DOHH2 (cell line): ENCODE results near the gene C3orf22.

Source experiments
- EZH2phosphoT487 ChIP-seq: fragments of 200-600 bp; sonication (generic); IDR thresholded peaks from 2 replicates; pipeline ENCODE4 v1.6.1; 2017; ENCODE audit warnings: borderline replicate concordance, mild to moderate bottlenecking, antibody characterized with exemption, low read length, moderate library complexity, mixed read lengths
- TF ChIP-seq, protein P1 (sequence below): fragments of 200-600 bp; sonication (generic); IDR thresholded peaks from one replicate; pipeline ENCODE4 v1.5.1; 2014; ENCODE audit warnings: antibody characterized with exemption, mild to moderate bottlenecking, low read depth, low read length; ENCODE audit not compliant: poor library complexity, severe bottlenecking

DNA sequence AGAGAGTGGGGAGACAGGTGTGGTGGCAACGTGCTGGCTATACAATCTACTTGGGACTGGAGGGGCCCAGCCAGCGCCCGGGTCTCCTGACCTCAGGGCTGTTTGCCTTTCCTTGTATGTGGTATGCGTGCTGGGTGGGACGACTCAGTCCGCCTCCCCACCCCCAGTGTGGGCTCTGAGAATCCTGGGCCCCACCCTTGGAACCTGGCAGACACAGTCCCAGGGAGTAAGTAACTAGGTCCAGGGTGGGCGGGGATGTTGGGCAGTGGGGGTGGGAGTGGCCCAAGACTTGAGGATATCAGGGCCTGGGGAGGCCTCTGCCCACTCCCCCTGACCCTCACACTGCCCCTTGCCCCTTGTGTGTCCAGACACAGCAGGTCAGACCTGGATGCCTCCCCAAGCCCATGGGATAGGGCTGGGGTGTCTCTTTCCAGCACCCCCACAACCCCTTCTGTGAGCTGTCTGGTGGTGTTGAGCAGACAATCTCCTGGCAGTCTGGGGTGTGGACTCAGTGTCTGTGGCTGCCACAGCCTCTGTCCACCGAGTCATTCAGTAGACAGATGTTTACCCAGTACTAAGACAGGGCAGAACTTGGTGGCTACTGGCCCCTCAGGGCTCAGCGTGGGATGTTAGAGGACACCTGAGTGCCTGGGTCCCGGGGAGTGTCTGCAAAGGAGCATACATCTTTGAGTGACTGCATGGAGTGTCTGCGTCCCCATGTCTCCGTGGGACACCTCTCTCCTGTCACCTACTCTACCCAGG, 33.5 kb downstream of the C3orf22 start:
- TF ChIP-seq, protein P1, sequence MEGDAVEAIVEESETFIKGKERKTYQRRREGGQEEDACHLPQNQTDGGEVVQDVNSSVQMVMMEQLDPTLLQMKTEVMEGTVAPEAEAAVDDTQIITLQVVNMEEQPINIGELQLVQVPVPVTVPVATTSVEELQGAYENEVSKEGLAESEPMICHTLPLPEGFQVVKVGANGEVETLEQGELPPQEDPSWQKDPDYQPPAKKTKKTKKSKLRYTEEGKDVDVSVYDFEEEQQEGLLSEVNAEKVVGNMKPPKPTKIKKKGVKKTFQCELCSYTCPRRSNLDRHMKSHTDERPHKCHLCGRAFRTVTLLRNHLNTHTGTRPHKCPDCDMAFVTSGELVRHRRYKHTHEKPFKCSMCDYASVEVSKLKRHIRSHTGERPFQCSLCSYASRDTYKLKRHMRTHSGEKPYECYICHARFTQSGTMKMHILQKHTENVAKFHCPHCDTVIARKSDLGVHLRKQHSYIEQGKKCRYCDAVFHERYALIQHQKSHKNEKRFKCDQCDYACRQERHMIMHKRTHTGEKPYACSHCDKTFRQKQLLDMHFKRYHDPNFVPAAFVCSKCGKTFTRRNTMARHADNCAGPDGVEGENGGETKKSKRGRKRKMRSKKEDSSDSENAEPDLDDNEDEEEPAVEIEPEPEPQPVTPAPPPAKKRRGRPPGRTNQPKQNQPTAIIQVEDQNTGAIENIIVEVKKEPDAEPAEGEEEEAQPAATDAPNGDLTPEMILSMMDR, result no peak
- TF ChIP-seq EZH2phosphoT487, result no peak
